Activated T-helper 2 cell treated with anti-CD3 and anti-CD28 coated beads, Interferon-gamma antibody, Interleukin-2, Interleukin-4, amounts not matched to agents 10 μg/mL and 5 μg/mL and 100 μg/mL, durations not matched to agents 14 hours and 24 hours and 36 hours (primary cell): Measurements from ENCODE around the gene ALPL. TPM values are rescaled to one million over a fixed set of nuclear protein-coding genes. Genes with fewer than 3 reads are reported as not detected.

Experiments used
- DNase-seq: peaks from one replicate; pipeline ENCODE4 v3.0.0; 2021; ENCODE audit warnings: low spot score
- H3K27ac Mint-ChIP-seq: one replicate; pipeline ENCODE4 v1.8.0; 2021; ENCODE audit warnings: mixed read lengths
- H3K27me3 Mint-ChIP-seq: one replicate; pipeline ENCODE4 v1.8.0; 2021; ENCODE audit warnings: low read depth, mixed read lengths
- H3K36me3 Mint-ChIP-seq: one replicate; pipeline ENCODE4 v1.8.0; 2021; ENCODE audit warnings: low read depth, mixed read lengths
- H3K4me1 Mint-ChIP-seq: one replicate; pipeline ENCODE4 v1.8.0; 2021; ENCODE audit warnings: low read depth, mixed read lengths
- H3K4me3 Mint-ChIP-seq: one replicate; pipeline ENCODE4 v1.8.0; 2021; ENCODE audit warnings: low read depth, mild to moderate bottlenecking, moderate library complexity, mixed read lengths
- H3K9me3 Mint-ChIP-seq: one replicate; pipeline ENCODE4 v1.8.0; 2021; ENCODE audit warnings: mixed read lengths
- intact Hi-C: fragments of 100-400 bp; cut with micrococcal nuclease; formaldehyde crosslinking; loops from one replicate; pipeline ENCODE4 v1.15.1; 2023
- total RNA-seq: library from RNA; stranded (reverse); gene quantifications from 2 replicates; pipeline ENCODE4 v1.2.3, GENCODE V29; 2022

The ALPL gene
- total RNA-seq, 1 donor from 2014 or later, result not detected

DNA sequence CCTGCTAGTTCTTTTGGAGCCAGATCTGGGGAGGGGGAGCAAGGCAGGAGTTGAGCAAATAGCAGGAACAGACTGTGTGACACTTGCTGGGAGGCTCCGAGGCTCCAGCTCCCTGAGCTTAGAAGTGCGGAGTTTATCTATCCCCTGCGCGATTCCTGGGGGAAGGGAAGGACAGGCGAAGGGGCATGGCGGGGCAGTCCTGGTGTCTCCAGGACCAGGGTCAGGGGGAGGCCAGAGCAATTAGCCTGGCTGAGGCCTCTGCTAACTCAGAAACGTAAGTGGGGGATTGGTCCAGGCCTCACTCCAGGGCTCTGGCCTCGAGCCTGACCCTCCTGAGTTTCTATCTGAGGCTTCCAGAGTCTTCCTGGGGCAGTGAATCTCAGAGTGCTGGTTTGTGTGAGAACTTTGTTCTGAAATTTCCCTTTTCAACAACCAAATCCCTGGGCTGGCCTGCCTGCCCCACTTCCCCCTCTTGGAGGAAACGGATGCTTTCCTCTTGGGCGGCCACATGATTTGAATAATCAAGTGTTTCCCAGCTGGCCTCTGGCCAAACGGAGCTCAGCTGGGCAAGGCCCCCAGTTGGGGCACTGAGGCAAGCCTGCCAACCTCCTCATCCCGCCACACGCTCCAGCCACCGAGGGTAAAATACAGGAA is 15.6 kb downstream of the ALPL start:
- Mint-ChIP-seq H3K36me3 (no peaks in the 10 kb centered on the region), H3K4me1 (no peaks in the 10 kb centered on the region), H3K27ac (no peak overlapping the region), H3K4me3 (no peak overlapping the region), H3K9me3 (no peaks in the 10 kb centered on the region), H3K27me3 (no peaks in the 10 kb centered on the region)
- no peak for DNase-seq
- intact Hi-C loops, result no loop called here

DNA sequence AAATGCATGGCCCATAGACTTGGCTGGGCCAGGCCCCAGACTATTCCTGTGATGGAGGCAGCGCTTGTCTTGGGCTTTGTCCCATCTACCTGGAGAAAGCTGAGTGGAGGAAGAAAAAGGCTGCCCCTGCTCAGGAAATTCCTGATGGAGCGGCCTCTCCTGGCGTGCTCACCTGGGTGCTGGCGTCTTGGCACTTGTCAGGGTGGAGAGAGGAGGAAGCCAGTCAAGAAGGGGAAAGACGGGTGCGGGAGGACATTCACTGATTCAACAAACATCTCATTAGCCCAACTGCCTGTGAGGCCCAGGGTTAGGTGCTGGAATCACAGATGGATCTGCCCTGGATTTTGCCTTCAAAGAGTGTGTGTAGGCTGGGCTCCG is 16.1 kb downstream of the ALPL start:
- no peak for DNase-seq
- Mint-ChIP-seq H3K4me1 (no peaks in the 10 kb centered on the region), H3K27ac (no peak overlapping the region), H3K9me3 (no peaks in the 10 kb centered on the region), H3K27me3 (no peaks in the 10 kb centered on the region), H3K36me3 (no peaks in the 10 kb centered on the region), H3K4me3 (no peak overlapping the region)
- intact Hi-C loops, result no loop called here

GRCh38 chr1:21526441-21526840 is 17.2 kb downstream of the ALPL start:
- Mint-ChIP-seq H3K9me3 (no peaks in the 10 kb centered on the region), H3K36me3 (no peaks in the 10 kb centered on the region), H3K4me3 (no peak overlapping the region), H3K27me3 (peaks cover 1% of the 10 kb centered on the region), H3K4me1 (no peaks in the 10 kb centered on the region), H3K27ac (no peak overlapping the region)
- no peak for DNase-seq
- intact Hi-C loops, result no loop called here

GRCh38 chr1:21530368-21531016 is 21.3 kb downstream of the ALPL start:
- no peaks in the 10 kb centered on the region for H3K36me3 Mint-ChIP-seq
- no peak for DNase-seq
- H3K27ac Mint-ChIP-seq, result no peak overlapping the region
- intact Hi-C loops, result no loop called here
- peaks cover 6% of the 10 kb centered on the region for H3K27me3 Mint-ChIP-seq
- no peaks in the 10 kb centered on the region for H3K4me1 Mint-ChIP-seq
- H3K9me3 Mint-ChIP-seq, result no peaks in the 10 kb centered on the region
- no peak overlapping the region for H3K4me3 Mint-ChIP-seq

GRCh38 chr1:21531241-21531640 is 22.0 kb downstream of the ALPL start:
- Mint-ChIP-seq H3K27ac (no peak overlapping the region), H3K4me1 (no peaks in the 10 kb centered on the region), H3K9me3 (no peaks in the 10 kb centered on the region)

GRCh38 chr1:21532496-21532895 is 23.3 kb downstream of the ALPL start:
- Mint-ChIP-seq H3K9me3 (no peaks in the 10 kb centered on the region), H3K27ac (no peak overlapping the region), H3K36me3 (no peaks in the 10 kb centered on the region), H3K4me1 (no peaks in the 10 kb centered on the region), H3K4me3 (no peak overlapping the region), H3K27me3 (peaks cover 8% of the 10 kb centered on the region)
- intact Hi-C loops, result no loop called here
- DNase-seq, result no peak

More at GRCh38 chr1:21531241-21531640, 22.0 kb downstream of the ALPL start:
- no peak for DNase-seq
- Mint-ChIP-seq H3K27me3 (peaks cover 8% of the 10 kb centered on the region), H3K36me3 (no peaks in the 10 kb centered on the region), H3K4me3 (no peak overlapping the region)
- intact Hi-C loops, result no loop called here

DNA sequence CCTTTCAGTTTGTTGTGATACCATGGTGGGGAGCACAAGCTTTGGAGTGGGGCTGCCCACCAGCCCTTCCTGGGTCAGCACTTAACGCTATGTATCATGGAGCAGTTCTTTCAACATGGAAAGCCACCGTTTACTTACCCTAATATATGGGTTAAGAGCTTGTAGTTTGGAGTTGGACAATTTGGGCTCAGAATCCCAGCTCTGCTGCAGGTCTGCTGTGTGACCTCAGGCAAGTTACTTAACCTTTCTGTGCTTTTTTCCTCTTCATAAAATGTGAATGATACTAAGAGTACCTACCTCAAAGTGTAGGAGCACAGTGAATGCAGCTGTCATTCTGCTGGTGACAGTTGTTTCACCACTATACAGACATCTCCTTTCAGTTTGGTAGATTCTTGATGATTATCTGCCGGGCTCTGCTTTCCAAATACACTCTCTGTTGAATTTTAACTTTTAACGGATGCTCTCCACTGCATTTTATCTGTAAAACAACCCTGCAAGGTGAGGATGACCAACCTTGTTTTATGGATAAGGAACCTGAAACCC is 23.8 kb downstream of the ALPL start:
- intact Hi-C loops, result no loop called here
- Mint-ChIP-seq H3K4me1 (no peaks in the 10 kb centered on the region), H3K27ac (no peak overlapping the region), H3K4me3 (no peak overlapping the region), H3K9me3 (no peaks in the 10 kb centered on the region), H3K27me3 (peaks cover 12% of the 10 kb centered on the region), H3K36me3 (no peaks in the 10 kb centered on the region)
- DNase-seq, result no peak

DNA sequence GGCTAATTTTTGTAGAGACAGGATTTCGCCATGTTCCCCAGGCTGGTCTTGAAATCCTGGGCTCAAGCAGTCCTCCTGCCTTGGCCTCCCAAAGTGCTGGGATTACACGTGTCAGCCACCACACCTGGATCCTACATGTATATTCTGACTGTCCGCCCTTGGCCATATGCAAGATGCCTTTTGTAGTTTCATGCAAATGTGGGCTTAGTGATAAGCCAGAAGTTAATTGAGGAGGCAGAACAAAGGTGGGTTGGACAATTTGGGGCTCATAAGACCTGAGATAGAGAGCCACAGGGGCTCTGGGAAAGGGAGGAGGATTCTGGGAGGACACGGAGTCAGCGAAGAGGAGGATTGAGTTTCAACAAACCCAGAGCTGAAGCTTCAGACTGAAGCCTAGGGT is 24.9 kb downstream of the ALPL start:
- Mint-ChIP-seq H3K27ac (no peak overlapping the region), H3K27me3 (peaks cover 21% of the 10 kb centered on the region), H3K9me3 (no peaks in the 10 kb centered on the region), H3K4me1 (no peaks in the 10 kb centered on the region), H3K36me3 (no peaks in the 10 kb centered on the region), H3K4me3 (no peak overlapping the region)
- no peak for DNase-seq
- intact Hi-C loops, result no loop called here

GRCh38 chr1:21534674-21535378 is 25.6 kb downstream of the ALPL start:
- DNase-seq, result no peak
- H3K36me3 Mint-ChIP-seq, result no peaks in the 10 kb centered on the region
- H3K4me1 Mint-ChIP-seq, result no peaks in the 10 kb centered on the region
- H3K27me3 Mint-ChIP-seq, result peaks cover 21% of the 10 kb centered on the region
- H3K27ac Mint-ChIP-seq, result no peak overlapping the region
- intact Hi-C loops, result no loop called here
- H3K4me3 Mint-ChIP-seq, result no peak overlapping the region
- H3K9me3 Mint-ChIP-seq, result no peaks in the 10 kb centered on the region

GRCh38 chr1:21536218-21536617 is 27.0 kb downstream of the ALPL start:
- Mint-ChIP-seq H3K27me3 (peaks cover 21% of the 10 kb centered on the region), H3K27ac (no peak overlapping the region), H3K4me3 (no peak overlapping the region), H3K9me3 (no peaks in the 10 kb centered on the region), H3K36me3 (no peaks in the 10 kb centered on the region), H3K4me1 (no peaks in the 10 kb centered on the region)
- DNase-seq, result no peak
- intact Hi-C loops, result no loop called here

DNA sequence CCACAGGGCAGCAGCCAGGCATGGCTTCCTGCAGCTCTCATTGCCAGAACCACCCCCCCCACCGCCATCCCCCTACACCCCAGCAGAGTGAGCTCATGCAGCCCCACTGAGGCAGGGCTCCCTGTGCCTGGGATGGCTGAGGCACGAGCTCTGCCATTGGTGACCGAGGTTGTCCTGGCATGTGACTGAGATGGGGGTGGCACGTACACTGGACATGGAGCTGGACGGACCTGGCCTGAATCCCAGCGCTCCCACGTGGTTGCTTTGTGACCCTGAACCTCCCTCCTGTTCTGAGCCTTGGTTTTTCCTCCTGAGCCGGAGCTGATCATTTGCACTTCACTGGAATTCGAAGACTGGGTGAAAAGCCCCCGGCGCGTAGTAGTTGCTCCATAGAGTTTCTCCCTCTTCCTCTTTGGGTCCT is 28.3 kb downstream of the ALPL start:
- intact Hi-C loops, result no loop called here
- peaks cover 18% of the 10 kb centered on the region for H3K27me3 Mint-ChIP-seq
- H3K4me3 Mint-ChIP-seq, result no peak overlapping the region
- H3K4me1 Mint-ChIP-seq, result no peaks in the 10 kb centered on the region
- no peak for DNase-seq
- H3K36me3 Mint-ChIP-seq, result no peaks in the 10 kb centered on the region
- H3K27ac Mint-ChIP-seq, result no peak overlapping the region
- no peaks in the 10 kb centered on the region for H3K9me3 Mint-ChIP-seq

DNA sequence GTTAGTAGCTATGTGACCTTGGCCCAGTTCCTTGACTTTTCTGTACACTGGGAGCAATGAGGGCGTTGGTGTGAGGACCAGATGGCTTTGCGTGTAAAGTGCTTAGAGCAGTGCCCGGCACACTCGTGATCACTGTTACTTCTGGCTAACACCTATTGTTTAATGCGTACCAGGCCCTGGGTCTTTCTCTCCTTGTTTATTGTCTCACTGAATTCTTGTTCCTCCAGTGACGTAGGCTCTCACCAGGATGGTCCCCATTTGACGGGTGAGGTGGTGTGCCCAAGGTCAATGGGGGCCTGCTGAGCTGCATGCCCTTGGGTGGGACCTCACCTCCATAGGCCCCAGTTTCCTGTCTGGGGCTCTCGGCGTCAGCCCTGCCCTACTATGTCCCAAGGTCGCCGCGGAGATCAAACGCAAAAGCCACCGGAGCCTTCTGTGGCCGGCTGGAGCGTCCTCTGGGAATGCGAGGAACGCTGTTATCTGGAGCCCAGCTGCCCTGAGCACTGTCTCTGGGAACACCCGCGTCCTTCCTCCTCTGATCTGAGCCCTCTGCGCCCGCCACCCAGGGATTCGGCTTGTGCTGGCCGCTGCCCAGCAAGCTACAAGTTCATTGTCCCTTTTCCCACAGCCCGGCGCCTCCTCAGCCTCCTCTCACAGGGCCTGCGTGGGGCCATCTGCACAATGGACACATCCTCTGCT is 28.9 kb downstream of the ALPL start:
- DNase-seq, result no peak
- Mint-ChIP-seq H3K27me3 (peaks cover 18% of the 10 kb centered on the region), H3K9me3 (no peaks in the 10 kb centered on the region), H3K4me3 (no peak overlapping the region), H3K36me3 (no peaks in the 10 kb centered on the region), H3K4me1 (no peaks in the 10 kb centered on the region), H3K27ac (no peak overlapping the region)
- intact Hi-C loops, result no loop called here
